ENCODE data around the gene YPEL2. TPM values are rescaled to one million over a fixed set of nuclear protein-coding genes. Genes with fewer than 3 reads are reported as not detected.
"Not testable (repeated sequence)": the region's sequence is repeated elsewhere in the genome, so short reads cannot be mapped to it uniquely, and the experiment has no call there.

The YPEL2 gene
- total and polyA plus RNA-seq, 2 experiments from 2014 or later: 20.2 to 26.0 TPM

DNA sequence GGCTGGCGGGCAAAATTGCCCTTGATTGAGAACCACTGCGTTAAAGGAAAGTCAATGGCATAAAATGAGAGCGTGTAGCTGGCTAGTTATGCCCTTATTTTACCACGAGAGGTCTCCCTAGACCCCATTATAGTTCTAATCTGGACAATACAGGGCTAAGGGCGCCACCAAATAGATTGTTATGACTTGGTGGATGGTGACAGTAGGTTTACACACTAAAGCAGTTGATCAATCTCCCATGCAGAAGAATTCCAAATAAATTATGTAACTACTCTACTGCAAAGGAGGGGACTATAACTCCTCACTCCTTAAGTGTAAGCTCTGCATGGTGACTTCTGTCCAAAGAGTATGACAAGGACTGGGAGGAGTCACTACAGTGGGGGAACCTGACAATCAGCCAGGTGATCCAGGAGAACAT is 20.4 kb upstream of the YPEL2 start:
- Histone ChIP-seq H2AFZ (no peak overlapping the region), H3K36me3 (replicated peaks; ENCODE audit: insufficient read depth, low read depth) (no peaks in the 10 kb centered on the region), H3K27me3 (no peaks in the 10 kb centered on the region), H3K4me2 (no peak overlapping the region), H3K9me3 (ENCODE audit: low read depth) (no peaks in the 10 kb centered on the region), H3K9me2 (replicated peaks; ENCODE audit: insufficient read depth) (no peaks in the 10 kb centered on the region), H3K4me1 (ENCODE audit: insufficient read depth) (no peaks in the 10 kb centered on the region), H4K20me1 (ENCODE audit: insufficient read depth, poor library complexity, severe bottlenecking) (no peaks in the 10 kb centered on the region), H3K27ac (no peak overlapping the region), H3K79me2 (no peaks in the 10 kb centered on the region), H3K4me3 (no peak overlapping the region)
- no peak for TF ChIP-seq EZH2phosphoT487 (IDR thresholded peaks at IDR 0.05; ENCODE audit: low read depth, severe bottlenecking, unreplicated experiment)
- TF ChIP-seq, protein P1, sequence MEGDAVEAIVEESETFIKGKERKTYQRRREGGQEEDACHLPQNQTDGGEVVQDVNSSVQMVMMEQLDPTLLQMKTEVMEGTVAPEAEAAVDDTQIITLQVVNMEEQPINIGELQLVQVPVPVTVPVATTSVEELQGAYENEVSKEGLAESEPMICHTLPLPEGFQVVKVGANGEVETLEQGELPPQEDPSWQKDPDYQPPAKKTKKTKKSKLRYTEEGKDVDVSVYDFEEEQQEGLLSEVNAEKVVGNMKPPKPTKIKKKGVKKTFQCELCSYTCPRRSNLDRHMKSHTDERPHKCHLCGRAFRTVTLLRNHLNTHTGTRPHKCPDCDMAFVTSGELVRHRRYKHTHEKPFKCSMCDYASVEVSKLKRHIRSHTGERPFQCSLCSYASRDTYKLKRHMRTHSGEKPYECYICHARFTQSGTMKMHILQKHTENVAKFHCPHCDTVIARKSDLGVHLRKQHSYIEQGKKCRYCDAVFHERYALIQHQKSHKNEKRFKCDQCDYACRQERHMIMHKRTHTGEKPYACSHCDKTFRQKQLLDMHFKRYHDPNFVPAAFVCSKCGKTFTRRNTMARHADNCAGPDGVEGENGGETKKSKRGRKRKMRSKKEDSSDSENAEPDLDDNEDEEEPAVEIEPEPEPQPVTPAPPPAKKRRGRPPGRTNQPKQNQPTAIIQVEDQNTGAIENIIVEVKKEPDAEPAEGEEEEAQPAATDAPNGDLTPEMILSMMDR (IDR thresholded peaks at IDR 0.05; ENCODE audit: poor library complexity): peak; percentile 83
- 6% methylated on average over 5 of the region's 5 CpGs for WGBS (ENCODE audit: low lambda C conversion rate, missing lambda C conversion rate)
- DNase-seq (ENCODE audit: low spot score): peak; percentile 76

DNA sequence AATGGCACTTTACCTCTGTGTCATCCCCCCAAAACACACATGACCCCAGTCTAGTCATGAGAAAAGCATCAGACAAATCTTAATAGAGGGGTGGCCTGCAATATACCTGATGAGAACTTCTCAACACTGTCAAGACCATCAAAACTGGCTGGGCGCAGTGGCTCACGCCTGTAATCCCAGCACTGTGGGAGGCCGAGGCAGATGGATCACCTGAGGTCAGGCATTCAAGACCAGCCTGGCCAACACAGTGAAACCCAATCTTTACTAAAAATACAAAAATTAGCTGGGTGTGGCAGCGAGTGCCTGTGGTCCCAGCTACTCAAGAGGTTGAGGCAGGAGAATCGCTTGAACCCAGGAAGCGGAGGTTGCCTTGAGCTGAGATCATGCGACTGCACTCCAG is 19.9 kb upstream of the YPEL2 start:
- 79% methylated on average over 7 of the region's 7 CpGs for WGBS (ENCODE audit: low lambda C conversion rate, missing lambda C conversion rate)
- not testable (repeated sequence) for DNase-seq (ENCODE audit: low spot score); H2AFZ ChIP-seq

DNA sequence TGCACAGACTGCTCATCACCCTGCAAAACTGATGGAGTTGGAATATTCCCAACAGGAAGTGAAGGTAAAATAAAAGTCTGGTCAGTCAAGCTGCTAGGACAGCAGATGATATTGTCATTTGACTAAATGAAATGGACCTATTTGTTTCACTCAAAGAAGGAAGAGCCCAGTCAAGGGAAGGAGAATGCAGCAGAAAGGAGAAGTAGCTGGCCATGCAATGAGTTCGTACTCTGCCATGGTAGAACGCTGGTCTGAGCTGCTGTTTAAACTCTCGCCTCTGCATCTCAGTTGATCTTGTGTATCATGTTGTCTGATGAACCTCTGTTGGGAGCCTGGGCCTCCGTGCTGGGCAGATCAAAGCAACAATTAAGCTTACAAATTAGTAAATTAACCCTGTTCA is 15.6 kb upstream of the YPEL2 start:
- no peaks in the 10 kb centered on the region for H3K27me3 ChIP-seq
- no peaks in the 10 kb centered on the region for H3K79me2 ChIP-seq
- no peaks in the 10 kb centered on the region for H3K36me3 ChIP-seq (replicated peaks; ENCODE audit: insufficient read depth, low read depth)
- 81% methylated on average over 4 of the region's 4 CpGs for WGBS (ENCODE audit: low lambda C conversion rate, missing lambda C conversion rate)
- TF ChIP-seq, protein P1 (IDR thresholded peaks at IDR 0.05; ENCODE audit: poor library complexity): no peak
- TF ChIP-seq EZH2 (IDR thresholded peaks at IDR 0.05; ENCODE audit: borderline replicate concordance): no peak
- TF ChIP-seq EZH2phosphoT487 (IDR thresholded peaks at IDR 0.05; ENCODE audit: low read depth, severe bottlenecking, unreplicated experiment): no peak
- no peaks in the 10 kb centered on the region for H3K4me1 ChIP-seq (ENCODE audit: insufficient read depth)
- H3K4me3 ChIP-seq: no peak overlapping the region
- H3K9me2 ChIP-seq (replicated peaks; ENCODE audit: insufficient read depth): no peaks in the 10 kb centered on the region
- no peaks in the 10 kb centered on the region for H4K20me1 ChIP-seq (ENCODE audit: insufficient read depth, poor library complexity, severe bottlenecking)
- H3K4me2 ChIP-seq: no peak overlapping the region
- H3K9me3 ChIP-seq (ENCODE audit: low read depth): no peaks in the 10 kb centered on the region
- DNase-seq (ENCODE audit: low spot score): no peak
- H3K27ac ChIP-seq: no peak overlapping the region
- no peak overlapping the region for H2AFZ ChIP-seq

More for the DNA sequence above, 19.9 kb upstream of the YPEL2 start:
- not testable (repeated sequence) for H3K4me3 ChIP-seq; H3K9me2 ChIP-seq (replicated peaks; ENCODE audit: insufficient read depth); H3K79me2 ChIP-seq; H3K27me3 ChIP-seq; H3K27ac ChIP-seq; H3K4me1 ChIP-seq (ENCODE audit: insufficient read depth); H3K36me3 ChIP-seq (replicated peaks; ENCODE audit: insufficient read depth, low read depth); H3K9me3 ChIP-seq (ENCODE audit: low read depth); H3K4me2 ChIP-seq; H4K20me1 ChIP-seq (ENCODE audit: insufficient read depth, poor library complexity, severe bottlenecking)

DNA sequence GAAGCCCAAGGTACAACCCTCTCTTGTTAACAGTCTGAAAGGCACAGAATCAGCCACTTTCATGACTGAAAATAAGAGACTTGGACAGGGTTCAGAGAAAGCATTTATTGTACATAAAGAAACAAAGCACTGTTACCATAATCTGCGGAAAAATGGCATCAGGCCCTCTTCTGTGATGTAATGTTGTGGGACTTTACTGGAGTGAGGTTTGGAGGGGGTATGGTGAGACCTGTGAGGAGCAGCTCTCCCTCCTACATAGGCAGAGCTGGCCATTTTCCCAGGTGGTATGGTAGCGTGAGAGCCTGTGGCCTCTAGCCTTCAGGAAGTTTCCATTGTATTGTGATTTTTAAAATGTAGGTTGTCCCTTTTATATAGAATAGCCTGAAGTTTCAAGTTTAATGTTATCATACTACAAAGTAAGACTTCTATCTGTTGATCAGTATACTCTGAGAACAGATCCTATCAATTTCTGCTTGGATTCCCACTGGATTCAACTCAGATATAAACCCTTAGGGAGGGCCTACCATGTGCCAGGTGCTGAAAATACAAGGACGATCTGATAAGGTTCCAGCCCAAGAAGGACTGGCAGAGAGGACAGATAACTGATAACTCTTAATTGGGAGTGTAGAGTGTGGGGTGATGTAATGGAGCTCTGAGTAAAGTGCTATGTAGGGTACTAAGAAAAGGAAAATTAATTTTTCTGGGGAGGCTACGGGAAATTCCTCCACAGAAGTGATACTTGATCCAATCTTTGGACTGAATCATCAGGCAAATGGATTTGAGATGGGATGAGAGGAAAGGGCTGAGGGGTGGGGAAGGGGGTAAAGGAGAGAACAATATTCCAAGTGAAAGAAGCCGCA is 4.1 kb upstream of the YPEL2 start:
- H3K27ac ChIP-seq: peak overlapping the region; percentile 30
- 79% methylated on average over 5 of the region's 5 CpGs for WGBS (ENCODE audit: low lambda C conversion rate, missing lambda C conversion rate)

More for the DNA sequence above, 4.1 kb upstream of the YPEL2 start:
- peak; percentile 20 for DNase-seq (ENCODE audit: low spot score)
- Histone ChIP-seq H3K4me1 (ENCODE audit: insufficient read depth) (peaks cover 7% of the 10 kb centered on the region), H3K4me2 (no peak overlapping the region), H3K9me2 (replicated peaks; ENCODE audit: insufficient read depth) (no peaks in the 10 kb centered on the region), H3K9me3 (ENCODE audit: low read depth) (no peaks in the 10 kb centered on the region), H3K27me3 (no peaks in the 10 kb centered on the region), H3K36me3 (replicated peaks; ENCODE audit: insufficient read depth, low read depth) (no peaks in the 10 kb centered on the region), H4K20me1 (ENCODE audit: insufficient read depth, poor library complexity, severe bottlenecking) (no peaks in the 10 kb centered on the region), H2AFZ (no peak overlapping the region), H3K79me2 (peaks cover 4% of the 10 kb centered on the region), H3K4me3 (no peak overlapping the region)
- TF ChIP-seq EZH2phosphoT487 (IDR thresholded peaks at IDR 0.05; ENCODE audit: low read depth, severe bottlenecking, unreplicated experiment) (no peak), EZH2 (IDR thresholded peaks at IDR 0.05; ENCODE audit: borderline replicate concordance) (no peak)
- TF ChIP-seq, protein P1 (IDR thresholded peaks at IDR 0.05; ENCODE audit: poor library complexity): no peak

Measured in hepatocyte (in vitro differentiated cells).